Measurements from ENCODE around the gene DGKD. TPM values are rescaled to one million over a fixed set of nuclear protein-coding genes. Genes with fewer than 3 reads are reported as not detected.

Gene DGKD
- total RNA-seq, 1 experiment from 2014 or later, result 41.4 TPM

DNA sequence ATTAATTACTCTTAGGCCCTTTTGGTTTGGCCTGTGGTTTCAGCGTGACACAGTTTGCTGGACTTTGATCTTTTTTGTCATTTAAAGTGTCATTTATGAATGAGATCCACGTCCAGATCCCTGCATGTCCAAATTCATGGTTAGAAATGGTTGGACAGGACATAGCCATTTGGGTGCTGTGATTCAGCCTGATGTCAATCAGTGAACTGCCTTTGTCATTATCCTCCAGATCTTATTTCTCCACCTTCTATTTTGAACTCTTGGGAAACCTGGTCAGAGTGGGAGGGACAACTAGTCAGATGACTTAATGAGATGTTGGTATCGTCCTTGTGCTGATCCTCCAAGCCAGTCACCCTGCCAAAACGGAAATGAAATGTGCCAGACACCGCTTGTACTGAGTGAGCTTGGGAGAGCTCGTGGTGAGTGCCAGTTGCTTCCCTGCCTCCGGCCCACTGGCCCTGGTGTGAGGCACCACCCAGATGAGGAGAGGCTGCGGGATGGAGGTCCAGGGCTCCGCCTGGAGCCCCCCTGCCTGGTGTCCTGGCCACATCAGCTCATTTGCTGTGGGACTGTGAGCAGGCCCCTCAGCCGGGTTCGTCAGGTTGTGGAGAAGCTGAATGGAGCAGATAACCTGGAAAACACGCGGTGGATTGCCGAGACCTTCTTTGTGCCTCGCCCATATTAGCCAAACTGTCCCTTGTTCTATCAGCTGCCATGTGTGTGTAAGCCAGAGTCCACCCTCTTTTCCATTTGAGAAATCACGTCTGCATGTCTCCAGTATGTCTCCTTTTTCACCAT, 70.1 kb downstream of the DGKD start:
- H3K36me3 Mint-ChIP-seq, result peaks cover 8% of the 10 kb centered on the region
- peaks cover 13% of the 10 kb centered on the region for H3K9me3 Mint-ChIP-seq
- no peaks in the 10 kb centered on the region for H3K27me3 Mint-ChIP-seq (ENCODE audit: low read depth)
- ChIA-PET POLR2A (no interaction called here), CTCF (interaction anchor here (1.3 to 1.5 kb wide), 2 partner anchors 19 to 70 kb away, joined by 3 to 4 read pairs; partner anchors contain the start of gene DGKD)
- ATAC-seq, result no peak
- peaks cover 29% of the 10 kb centered on the region for H3K4me1 Mint-ChIP-seq
- no peak for TF ChIP-seq NR3C1 (CRISPR knock-in tag; conservative IDR thresholded peaks at IDR 0.05; ENCODE audit: low read depth)
- no peak for TF ChIP-seq RELA (CRISPR knock-in tag; IDR thresholded peaks at IDR 0.05; ENCODE audit: borderline replicate concordance)
- TF ChIP-seq ATF2 (CRISPR knock-in tag; IDR thresholded peaks at IDR 0.05; ENCODE audit: borderline replicate concordance, low read depth), result no peak
- no peak for TF ChIP-seq FOXK1 (CRISPR knock-in tag; IDR thresholded peaks at IDR 0.05)
- no peak for TF ChIP-seq TCF7 (CRISPR knock-in tag; IDR thresholded peaks at IDR 0.05; ENCODE audit: low read depth)
- TF ChIP-seq OVOL2 (CRISPR knock-in tag; IDR thresholded peaks at IDR 0.05; ENCODE audit: borderline replicate concordance), result no peak
- no peak for TF ChIP-seq ZNF396 (CRISPR knock-in tag; IDR thresholded peaks at IDR 0.05; ENCODE audit: borderline replicate concordance)
- no peak for TF ChIP-seq NR2C2 (CRISPR knock-in tag; IDR thresholded peaks at IDR 0.05)
- no peak for TF ChIP-seq ZNF219 (CRISPR knock-in tag; IDR thresholded peaks at IDR 0.05; ENCODE audit: borderline replicate concordance)
- TF ChIP-seq GRHL2 (CRISPR knock-in tag; IDR thresholded peaks at IDR 0.05; ENCODE audit: insufficient replicate concordance, severe bottlenecking), result no peak
- TF ChIP-seq CREB1 (CRISPR knock-in tag; IDR thresholded peaks at IDR 0.05), result no peak
- TF ChIP-seq ATF1 (CRISPR knock-in tag; IDR thresholded peaks at IDR 0.05), result no peak
- no peak for DNase-seq (ENCODE audit: low spot score)
- H3K4me3 Mint-ChIP-seq, result no peak overlapping the region
- H3K27ac Mint-ChIP-seq, result peak overlapping the region; percentile 63; the same call in 1 of the 2 replicates

- no peaks in the 10 kb centered on the region for H3K27me3 Mint-ChIP-seq (ENCODE audit: low read depth)
- CTCF ChIA-PET, result interaction anchor here (0.8 kb wide), 1 partner anchor 17 kb away, joined by 5 read pairs; no protein-coding TSS in a partner anchor
Measured at GRCh38 chr2:233426619-233427342, 72.5 kb downstream of the DGKD start.

More at GRCh38 chr2:233426619-233427342, 72.5 kb downstream of the DGKD start:
- POLR2A ChIA-PET, result no interaction called here
- Mint-ChIP-seq H3K4me3 (no peak overlapping the region), H3K9me3 (peaks cover 13% of the 10 kb centered on the region), H3K36me3 (peaks cover 8% of the 10 kb centered on the region), H3K27ac (no peak overlapping the region), H3K4me1 (peaks cover 5% of the 10 kb centered on the region)
- TF ChIP-seq, protein P1, sequence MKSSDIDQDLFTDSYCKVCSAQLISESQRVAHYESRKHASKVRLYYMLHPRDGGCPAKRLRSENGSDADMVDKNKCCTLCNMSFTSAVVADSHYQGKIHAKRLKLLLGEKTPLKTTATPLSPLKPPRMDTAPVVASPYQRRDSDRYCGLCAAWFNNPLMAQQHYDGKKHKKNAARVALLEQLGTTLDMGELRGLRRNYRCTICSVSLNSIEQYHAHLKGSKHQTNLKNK (CRISPR knock-in tag; IDR thresholded peaks at IDR 0.05), result no peak
- TF ChIP-seq, protein P2, sequence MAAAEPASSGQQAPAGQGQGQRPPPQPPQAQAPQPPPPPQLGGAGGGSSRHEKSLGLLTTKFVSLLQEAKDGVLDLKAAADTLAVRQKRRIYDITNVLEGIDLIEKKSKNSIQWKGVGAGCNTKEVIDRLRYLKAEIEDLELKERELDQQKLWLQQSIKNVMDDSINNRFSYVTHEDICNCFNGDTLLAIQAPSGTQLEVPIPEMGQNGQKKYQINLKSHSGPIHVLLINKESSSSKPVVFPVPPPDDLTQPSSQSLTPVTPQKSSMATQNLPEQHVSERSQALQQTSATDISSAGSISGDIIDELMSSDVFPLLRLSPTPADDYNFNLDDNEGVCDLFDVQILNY (CRISPR knock-in tag; IDR thresholded peaks at IDR 0.05), result no peak
- no peak for TF ChIP-seq TCF7 (CRISPR knock-in tag; IDR thresholded peaks at IDR 0.05; ENCODE audit: low read depth)
- TF ChIP-seq SP1 (CRISPR knock-in tag; conservative IDR thresholded peaks at IDR 0.05), result no peak
- TF ChIP-seq RELA (CRISPR knock-in tag; IDR thresholded peaks at IDR 0.05; ENCODE audit: borderline replicate concordance), result no peak
- TF ChIP-seq IRF1 (CRISPR knock-in tag; IDR thresholded peaks at IDR 0.05), result no peak
- no peak for TF ChIP-seq NR3C1 (CRISPR knock-in tag; conservative IDR thresholded peaks at IDR 0.05; ENCODE audit: low read depth)
- TF ChIP-seq FOXJ3 (CRISPR knock-in tag; IDR thresholded peaks at IDR 0.05; ENCODE audit: borderline replicate concordance), result no peak
- no peak for TF ChIP-seq FOXP1 (CRISPR knock-in tag; IDR thresholded peaks at IDR 0.05; ENCODE audit: borderline replicate concordance)
- TF ChIP-seq MAX (CRISPR knock-in tag; IDR thresholded peaks at IDR 0.05), result no peak
- no peak for TF ChIP-seq SMAD4 (CRISPR knock-in tag; IDR thresholded peaks at IDR 0.05)
- no peak for TF ChIP-seq GRHL2 (CRISPR knock-in tag; IDR thresholded peaks at IDR 0.05; ENCODE audit: insufficient replicate concordance, severe bottlenecking)
- TF ChIP-seq USF1 (CRISPR knock-in tag; IDR thresholded peaks at IDR 0.05), result no peak
- TF ChIP-seq SOX15 (CRISPR knock-in tag; IDR thresholded peaks at IDR 0.05), result no peak
- no peak for TF ChIP-seq TEAD4 (CRISPR knock-in tag; IDR thresholded peaks at IDR 0.05)
- TF ChIP-seq ATF1 (CRISPR knock-in tag; IDR thresholded peaks at IDR 0.05), result no peak
- ATAC-seq, result no peak
- DNase-seq (ENCODE audit: low spot score), result no peak
